Effector CD4-positive, alpha-beta T cell (primary cell): ENCODE measurements around the gene KCNAB3.

Experiments used
- DNase-seq: peaks from one replicate; pipeline ENCODE4 v3.0.0-alpha.2; 2020

Gene KCNAB3

DNA sequence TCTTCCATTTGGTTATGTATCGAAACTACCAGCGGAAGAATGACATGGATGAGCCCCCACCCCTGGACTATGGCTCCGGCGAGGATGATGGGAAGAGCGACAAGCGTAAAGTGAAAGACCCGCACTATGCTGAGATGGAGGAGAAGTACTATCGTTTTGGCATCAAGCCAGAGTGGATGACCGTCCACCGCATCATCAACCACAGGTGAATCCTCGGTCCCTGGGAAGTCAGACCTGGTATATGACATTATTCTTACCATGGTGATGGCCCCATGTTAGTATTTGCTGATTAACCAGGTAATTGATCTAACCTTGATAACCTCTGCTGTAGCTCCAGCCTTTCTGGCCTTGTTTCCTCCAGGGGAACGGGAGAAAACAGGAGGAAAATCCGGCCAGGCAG lies 32.6 kb downstream of the KCNAB3 start:
- DNase-seq, result no peak

GRCh38 chr17:7894866-7895265 lies 34.8 kb downstream of the KCNAB3 start:
- no peak for DNase-seq

- no peak for DNase-seq
Observed at GRCh38 chr17:7894226-7894625, 35.4 kb downstream of the KCNAB3 start.

DNA sequence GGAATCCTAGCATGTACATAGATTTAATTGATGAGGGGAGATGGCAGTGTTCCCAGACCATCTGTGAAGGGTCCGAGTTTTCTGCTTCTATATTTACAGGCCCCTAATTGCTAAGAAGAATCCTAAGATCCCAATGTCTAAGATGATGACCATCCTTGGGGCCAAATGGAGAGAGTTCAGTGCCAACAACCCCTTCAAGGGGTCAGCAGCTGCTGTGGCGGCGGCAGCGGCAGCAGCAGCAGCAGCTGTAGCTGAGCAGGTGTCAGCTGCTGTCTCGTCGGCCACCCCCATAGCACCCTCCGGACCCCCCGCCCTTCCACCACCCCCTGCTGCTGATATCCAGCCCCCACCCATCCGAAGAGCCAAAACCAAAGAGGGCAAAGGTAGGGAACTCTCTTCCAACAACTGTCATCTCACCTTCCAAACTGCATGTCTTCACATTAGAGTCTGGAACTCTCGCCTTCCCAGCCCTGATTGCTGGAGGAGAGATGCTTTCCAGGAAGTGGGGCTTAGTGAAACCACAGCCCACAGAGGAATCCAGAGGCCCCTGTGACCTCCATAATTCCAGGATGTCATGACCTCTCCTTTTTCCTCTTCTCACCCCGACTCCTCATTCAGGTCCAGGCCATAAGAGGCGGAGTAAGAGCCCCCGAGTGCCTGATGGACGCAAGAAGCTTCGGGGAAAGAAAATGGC lies 36.3 kb downstream of the KCNAB3 start:
- DNase-seq, result no peak

DNA sequence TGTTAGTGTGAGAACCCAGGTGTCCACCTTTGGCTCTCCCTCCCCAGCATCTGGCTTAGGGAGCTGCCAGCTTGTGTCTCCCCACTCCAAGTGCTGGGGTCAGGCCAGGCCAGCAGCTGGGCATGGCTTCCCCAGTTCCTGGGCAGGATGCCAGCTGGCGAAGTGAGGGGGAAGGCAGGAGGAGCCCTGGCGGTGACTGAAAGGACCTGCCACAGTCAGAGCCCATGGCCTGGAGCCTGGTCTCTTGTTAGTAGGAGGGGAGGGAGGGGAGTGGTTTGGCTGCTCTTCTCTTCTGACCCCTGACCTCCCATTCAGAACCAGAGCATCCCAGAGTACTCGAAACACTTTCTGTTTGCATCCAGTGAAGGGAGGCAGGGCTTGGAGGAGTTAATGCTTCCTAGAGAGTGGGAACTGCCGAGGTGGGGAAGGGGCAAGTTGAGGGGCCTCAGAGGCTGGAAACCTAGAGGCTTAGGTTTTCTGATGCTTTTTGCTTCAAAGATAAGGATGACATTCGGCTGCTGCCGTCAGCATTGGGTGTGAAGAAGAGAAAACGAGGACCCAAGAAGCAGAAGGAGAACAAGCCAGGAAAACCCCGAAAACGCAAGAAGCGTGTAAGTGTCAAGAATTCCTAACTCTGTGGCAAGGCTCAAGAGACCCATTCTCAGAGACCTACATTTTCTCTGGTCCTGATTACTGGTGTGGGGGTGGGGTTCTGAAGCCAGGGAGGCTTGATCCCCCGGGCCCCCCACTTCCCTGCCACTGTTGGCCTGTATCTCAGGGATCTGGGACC lies 40.3 kb downstream of the KCNAB3 start:
- no peak for DNase-seq

GRCh38 chr17:7888184-7888920 lies 41.3 kb downstream of the KCNAB3 start, which contains the start of gene CHD3:
TSS of gene CHD3 (plus strand) at chr17:7888789. CDS start at chr17:7889001, 212 bp downstream.
- peak; percentile 16 for DNase-seq

GRCh38 chr17:7887482-7888183 lies 42.0 kb downstream of the KCNAB3 start:
- peak; percentile 82 for DNase-seq

- no peak for DNase-seq
Observed at GRCh38 chr17:7887038-7887481, 42.6 kb downstream of the KCNAB3 start.

GRCh38 chr17:7886227-7887037 lies 43.2 kb downstream of the KCNAB3 start:
- DNase-seq, result peak; percentile 63

DNA sequence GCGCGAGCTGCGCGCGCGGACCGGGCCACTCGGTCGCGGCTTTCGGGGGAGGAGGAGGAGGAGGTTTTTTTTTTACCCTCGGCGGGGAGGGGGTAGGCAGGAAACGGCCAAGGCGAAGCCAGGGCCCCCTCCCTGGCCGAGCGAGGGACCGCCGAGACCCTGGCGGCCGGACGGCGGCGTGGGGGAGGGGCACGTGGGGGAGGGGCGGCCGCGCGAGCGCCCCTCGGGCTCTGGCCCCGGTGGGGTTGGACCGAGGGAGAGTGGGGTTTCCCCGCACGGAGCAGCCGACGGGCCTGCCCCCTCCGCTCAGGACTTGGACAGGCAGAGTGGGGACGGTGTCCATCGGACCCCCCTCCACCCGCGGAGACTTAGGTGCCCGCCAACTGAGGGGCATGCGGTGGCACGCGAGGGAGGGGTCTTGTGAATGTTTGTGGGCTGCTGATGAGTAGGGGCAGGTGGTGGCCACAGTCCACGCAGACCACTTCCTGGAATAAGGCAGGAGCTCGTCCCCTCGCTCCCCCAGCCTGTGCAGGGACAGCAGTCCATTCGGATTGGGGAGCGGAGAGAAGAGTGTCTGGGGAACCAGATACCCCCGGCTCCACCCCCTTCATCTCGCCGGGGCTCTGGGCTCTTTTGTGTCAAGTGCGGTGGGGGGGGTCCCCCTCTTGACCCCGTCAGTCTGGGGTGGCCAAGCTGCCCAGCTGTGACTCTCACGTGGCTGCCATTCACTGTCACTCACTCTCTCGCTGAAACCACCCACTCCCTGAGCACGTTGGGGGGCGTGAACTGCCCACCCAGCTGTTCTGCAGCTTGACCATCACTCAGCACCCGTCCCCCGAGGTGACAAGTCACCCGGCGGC lies 44.1 kb downstream of the KCNAB3 start:
- peak; percentile 25 for DNase-seq

GRCh38 chr17:7884581-7885366 lies 44.9 kb downstream of the KCNAB3 start:
- peak; percentile 24 for DNase-seq

DNA sequence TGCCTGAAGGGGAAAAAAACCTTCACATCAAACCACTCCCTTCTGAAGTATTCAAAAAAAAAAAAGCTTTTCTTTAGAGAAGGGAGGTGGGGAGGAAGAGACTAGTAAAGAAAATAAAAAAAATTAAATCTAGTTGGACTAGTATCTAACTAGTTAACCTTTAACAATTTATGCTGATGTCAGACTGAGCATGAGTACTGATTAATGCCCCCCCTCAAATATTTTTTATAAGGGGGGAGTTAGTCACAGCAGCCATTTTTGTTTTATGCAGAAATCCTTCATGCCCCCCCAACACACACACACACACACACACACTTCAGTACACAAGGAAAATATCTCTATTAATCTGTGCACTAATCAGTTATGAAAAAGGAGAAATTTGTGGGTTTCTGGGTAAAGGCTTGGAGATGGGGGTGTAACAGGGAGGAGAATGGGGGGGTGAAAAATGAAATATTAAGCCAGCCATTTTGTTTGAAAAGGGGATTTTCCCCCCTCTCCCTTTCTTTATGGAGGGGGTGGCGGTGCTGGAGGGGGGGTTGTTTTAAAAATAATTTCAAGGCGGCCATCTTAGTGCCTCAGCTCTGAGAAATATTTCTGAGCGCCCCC lies 45.8 kb downstream of the KCNAB3 start:
- peak; percentile 34 for DNase-seq

DNA sequence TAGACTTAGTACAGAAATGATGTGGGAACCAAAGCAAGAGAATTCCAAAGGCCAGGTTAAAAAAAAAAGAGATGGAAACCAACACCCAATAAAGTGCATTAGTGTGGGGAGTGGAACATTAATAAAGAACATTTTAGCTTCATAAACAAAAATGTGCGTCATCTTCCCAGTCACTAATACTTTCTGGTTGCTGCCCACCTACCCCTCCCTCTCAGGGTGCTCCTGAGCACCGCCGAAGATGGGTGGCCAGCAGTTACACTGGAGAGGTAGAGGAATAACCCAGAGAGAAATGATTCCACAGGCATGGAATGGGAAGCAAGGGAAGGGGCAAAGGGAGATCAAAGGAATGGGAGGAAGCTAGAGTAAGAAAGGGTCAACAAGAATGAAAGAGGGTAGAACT lies 47.0 kb downstream of the KCNAB3 start:
- no peak for DNase-seq

DNA sequence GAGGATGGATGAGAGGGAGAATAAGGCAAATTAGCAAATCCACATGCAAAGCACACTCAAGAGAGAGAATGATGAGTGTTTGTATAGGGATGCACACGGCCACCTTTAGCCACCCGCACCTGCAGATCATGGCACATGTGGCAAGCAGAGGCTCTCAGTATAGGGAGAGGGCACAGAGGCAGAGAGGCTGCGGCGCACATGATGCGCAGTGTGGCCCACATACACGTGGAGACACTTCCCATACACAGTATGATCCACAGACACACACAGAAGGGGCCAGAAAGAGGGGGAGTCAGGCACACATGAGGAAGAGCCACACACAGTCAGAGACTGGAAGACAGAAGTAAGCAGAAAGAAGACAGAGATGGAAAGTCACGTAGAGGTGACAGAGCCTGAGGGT lies 47.6 kb downstream of the KCNAB3 start:
- DNase-seq, result no peak

DNA sequence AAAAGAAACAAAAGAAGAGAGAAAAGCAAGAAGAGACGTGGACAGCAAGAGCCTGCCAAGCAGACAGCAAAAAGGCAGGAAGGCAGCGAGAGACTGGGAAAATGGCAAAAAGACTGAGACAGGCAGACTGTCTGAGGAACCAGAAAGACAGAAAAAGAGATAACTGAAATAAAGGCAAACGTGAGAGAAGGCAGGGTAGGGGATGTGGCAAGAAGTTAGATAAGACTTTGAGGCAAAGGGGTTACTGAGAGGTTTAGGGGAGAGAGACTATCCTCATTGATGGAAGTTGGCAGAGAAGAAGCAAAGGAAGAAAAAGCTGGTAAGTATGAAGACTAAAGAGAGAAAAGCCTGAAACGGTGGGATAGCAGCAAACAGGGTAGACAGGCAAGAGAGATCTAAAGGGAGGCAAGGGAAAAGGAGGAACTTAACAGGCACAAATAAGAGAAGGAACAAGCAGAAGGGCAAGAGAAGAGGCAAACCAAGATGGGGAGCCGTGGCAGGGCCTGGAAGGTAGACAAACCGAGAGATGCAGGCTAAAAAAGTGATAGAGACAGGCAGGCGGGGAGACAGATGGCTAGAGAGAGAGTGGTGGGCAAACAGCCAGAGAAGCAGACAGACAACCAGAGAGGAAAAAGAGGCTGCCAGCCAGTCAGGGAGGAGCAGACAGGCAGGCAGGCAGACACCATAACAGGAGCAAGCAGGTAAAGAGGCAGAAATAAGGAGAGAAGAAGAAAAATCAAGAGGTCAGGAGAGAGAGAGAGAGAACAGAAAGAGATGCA lies 48.2 kb downstream of the KCNAB3 start:
- DNase-seq, result no peak

DNA sequence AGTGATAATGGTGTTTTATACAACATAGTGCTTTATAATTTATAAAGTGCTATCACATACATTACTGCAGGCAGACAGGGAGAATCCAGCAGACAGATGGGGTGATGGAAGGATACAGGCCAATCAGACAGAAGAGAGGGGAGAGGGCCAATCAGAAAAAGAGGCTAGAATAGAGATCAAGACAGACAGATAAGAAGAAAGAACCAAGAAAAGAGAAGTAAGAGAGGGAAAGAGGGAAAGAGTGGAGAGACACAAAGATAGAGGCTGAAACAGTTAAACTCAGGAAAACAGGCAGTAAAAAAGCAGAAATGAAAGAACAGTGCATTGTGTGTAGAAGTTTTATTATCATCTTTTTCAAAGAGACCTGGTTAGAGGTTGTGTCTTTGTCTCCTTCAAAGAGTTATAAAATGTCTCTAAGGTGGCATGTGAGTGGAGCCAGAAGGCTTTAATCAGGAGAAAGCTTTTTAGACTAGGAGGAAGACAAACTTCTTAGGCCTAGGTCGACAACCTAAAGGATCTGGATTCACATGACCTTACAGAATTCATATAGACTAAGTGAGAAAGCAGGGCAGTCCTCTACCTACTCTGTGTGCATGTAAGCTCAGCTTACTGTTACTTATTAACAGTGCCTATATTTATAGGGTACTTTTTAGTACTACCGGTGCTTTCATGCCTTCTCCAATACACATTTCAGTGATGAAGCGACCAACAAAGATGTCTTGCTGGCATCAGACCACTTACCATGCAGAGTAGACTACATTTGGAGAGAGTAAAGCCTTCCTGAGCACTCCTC lies 49.4 kb downstream of the KCNAB3 start:
- DNase-seq, result no peak

GRCh38 chr17:7878234-7878633 lies 51.4 kb downstream of the KCNAB3 start:
- no peak for DNase-seq

DNA sequence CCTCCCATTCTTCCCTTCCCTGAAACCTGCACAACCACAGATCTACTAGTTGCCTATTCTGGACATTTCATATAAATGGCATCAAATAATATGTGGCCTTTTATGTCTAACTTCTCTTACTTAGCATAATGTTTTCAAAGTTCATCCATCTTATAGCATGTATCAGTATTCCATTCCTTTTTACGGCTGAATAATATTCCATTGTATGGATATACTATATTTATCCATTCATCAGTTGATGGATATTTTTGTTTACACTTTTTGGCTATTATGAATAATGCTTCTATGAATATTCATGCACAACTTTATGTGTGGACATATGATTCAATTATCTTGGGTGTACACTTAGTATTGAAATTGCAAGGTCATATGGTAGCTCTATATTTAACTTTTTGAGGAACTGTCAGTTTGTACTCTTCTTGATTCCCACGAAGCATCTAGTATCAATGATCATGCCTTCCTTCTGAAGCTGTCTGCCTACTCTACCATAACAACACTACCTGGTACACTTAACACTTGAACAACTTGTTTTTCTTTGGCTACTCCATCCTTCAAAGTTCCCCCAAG lies 53.8 kb downstream of the KCNAB3 start:
- DNase-seq, result no peak
